ENCODE data around the gene TRAF3IP3.

The TRAF3IP3 gene

GRCh38 chr1:209723265-209723664 is 32.6 kb upstream of the TRAF3IP3 start:
- Histone ChIP-seq H3K9me3 (ENCODE audit: control insufficient read depth, low read length) (no peaks in the 10 kb centered on the region), H3K4me3 (ENCODE audit: low read length) (no peak overlapping the region), H3K36me3 (ENCODE audit: control insufficient read depth, insufficient read depth, low read length, severe bottlenecking) (no peaks in the 10 kb centered on the region), H3K9ac (ENCODE audit: low read length) (no peak overlapping the region), H3K27me3 (replicated peaks; ENCODE audit: control insufficient read depth, insufficient read depth, low read length) (no peaks in the 10 kb centered on the region), H3K4me1 (ENCODE audit: control insufficient read depth, insufficient read depth, low read length) (peaks cover 39% of the 10 kb centered on the region)
- no peak for DNase-seq (ENCODE audit: low read depth)

- Histone ChIP-seq H3K27me3 (replicated peaks; ENCODE audit: control insufficient read depth, insufficient read depth, low read length) (no peaks in the 10 kb centered on the region), H3K36me3 (ENCODE audit: control insufficient read depth, insufficient read depth, low read length, severe bottlenecking) (no peaks in the 10 kb centered on the region), H3K4me3 (ENCODE audit: low read length) (no peak overlapping the region), H3K4me1 (ENCODE audit: control insufficient read depth, insufficient read depth, low read length) (peaks cover 39% of the 10 kb centered on the region), H3K9ac (ENCODE audit: low read length) (peak overlapping the region; percentile 11), H3K9me3 (ENCODE audit: control insufficient read depth, low read length) (no peaks in the 10 kb centered on the region)
- no peak for DNase-seq (ENCODE audit: low read depth)
Measured at GRCh38 chr1:209723756-209724693, 31.8 kb upstream of the TRAF3IP3 start.

GRCh38 chr1:209727286-209727685 is 28.6 kb upstream of the TRAF3IP3 start:
- peaks cover 15% of the 10 kb centered on the region for H3K4me1 ChIP-seq (ENCODE audit: control insufficient read depth, insufficient read depth, low read length)
- no peak overlapping the region for H3K4me3 ChIP-seq (ENCODE audit: low read length)
- H3K9ac ChIP-seq (ENCODE audit: low read length): no peak overlapping the region
- DNase-seq (ENCODE audit: low read depth): no peak
- H3K9me3 ChIP-seq (ENCODE audit: control insufficient read depth, low read length): no peaks in the 10 kb centered on the region
- H3K27me3 ChIP-seq (replicated peaks; ENCODE audit: control insufficient read depth, insufficient read depth, low read length): no peaks in the 10 kb centered on the region
- no peaks in the 10 kb centered on the region for H3K36me3 ChIP-seq (ENCODE audit: control insufficient read depth, insufficient read depth, low read length, severe bottlenecking)

GRCh38 chr1:209727785-209728184 is 28.1 kb upstream of the TRAF3IP3 start:
- H3K36me3 ChIP-seq (ENCODE audit: control insufficient read depth, insufficient read depth, low read length, severe bottlenecking): no peaks in the 10 kb centered on the region
- H3K9ac ChIP-seq (ENCODE audit: low read length): no peak overlapping the region
- no peak for DNase-seq (ENCODE audit: low read depth)
- H3K27me3 ChIP-seq (replicated peaks; ENCODE audit: control insufficient read depth, insufficient read depth, low read length): no peaks in the 10 kb centered on the region
- H3K4me1 ChIP-seq (ENCODE audit: control insufficient read depth, insufficient read depth, low read length): peaks cover 16% of the 10 kb centered on the region
- H3K9me3 ChIP-seq (ENCODE audit: control insufficient read depth, low read length): no peaks in the 10 kb centered on the region
- no peak overlapping the region for H3K4me3 ChIP-seq (ENCODE audit: low read length)

- Histone ChIP-seq H3K9ac (ENCODE audit: low read length) (no peak overlapping the region), H3K27me3 (replicated peaks; ENCODE audit: control insufficient read depth, insufficient read depth, low read length) (no peaks in the 10 kb centered on the region)
- no peak for DNase-seq (ENCODE audit: low read depth)
Measured at GRCh38 chr1:209728466-209728865, 27.4 kb upstream of the TRAF3IP3 start.

GRCh38 chr1:209729436-209729835 is 26.4 kb upstream of the TRAF3IP3 start:
- Histone ChIP-seq H3K4me1 (ENCODE audit: control insufficient read depth, insufficient read depth, low read length) (peaks cover 17% of the 10 kb centered on the region), H3K36me3 (ENCODE audit: control insufficient read depth, insufficient read depth, low read length, severe bottlenecking) (no peaks in the 10 kb centered on the region), H3K9me3 (ENCODE audit: control insufficient read depth, low read length) (no peaks in the 10 kb centered on the region), H3K4me3 (ENCODE audit: low read length) (no peak overlapping the region), H3K9ac (ENCODE audit: low read length) (no peak overlapping the region), H3K27me3 (replicated peaks; ENCODE audit: control insufficient read depth, insufficient read depth, low read length) (no peaks in the 10 kb centered on the region)
- no peak for DNase-seq (ENCODE audit: low read depth)

More at GRCh38 chr1:209728466-209728865, 27.4 kb upstream of the TRAF3IP3 start:
- no peak overlapping the region for H3K4me3 ChIP-seq (ENCODE audit: low read length)
- no peaks in the 10 kb centered on the region for H3K9me3 ChIP-seq (ENCODE audit: control insufficient read depth, low read length)
- H3K4me1 ChIP-seq (ENCODE audit: control insufficient read depth, insufficient read depth, low read length): peaks cover 18% of the 10 kb centered on the region
- H3K36me3 ChIP-seq (ENCODE audit: control insufficient read depth, insufficient read depth, low read length, severe bottlenecking): no peaks in the 10 kb centered on the region

GRCh38 chr1:209732725-209733124 is 23.1 kb upstream of the TRAF3IP3 start:
- H3K9ac ChIP-seq (ENCODE audit: low read length): no peak overlapping the region
- H3K9me3 ChIP-seq (ENCODE audit: control insufficient read depth, low read length): no peaks in the 10 kb centered on the region
- no peaks in the 10 kb centered on the region for H3K36me3 ChIP-seq (ENCODE audit: control insufficient read depth, insufficient read depth, low read length, severe bottlenecking)
- peaks cover 32% of the 10 kb centered on the region for H3K4me1 ChIP-seq (ENCODE audit: control insufficient read depth, insufficient read depth, low read length)
- DNase-seq (ENCODE audit: low read depth): no peak
- no peaks in the 10 kb centered on the region for H3K27me3 ChIP-seq (replicated peaks; ENCODE audit: control insufficient read depth, insufficient read depth, low read length)
- peak overlapping the region; percentile 5 for H3K4me3 ChIP-seq (ENCODE audit: low read length)

- H3K36me3 ChIP-seq (ENCODE audit: control insufficient read depth, insufficient read depth, low read length, severe bottlenecking): no peaks in the 10 kb centered on the region
- H3K27me3 ChIP-seq (replicated peaks; ENCODE audit: control insufficient read depth, insufficient read depth, low read length): no peaks in the 10 kb centered on the region
- H3K4me1 ChIP-seq (ENCODE audit: control insufficient read depth, insufficient read depth, low read length): peaks cover 32% of the 10 kb centered on the region
- peak; percentile 15 for DNase-seq (ENCODE audit: low read depth)
- no peak overlapping the region for H3K9ac ChIP-seq (ENCODE audit: low read length)
- no peaks in the 10 kb centered on the region for H3K9me3 ChIP-seq (ENCODE audit: control insufficient read depth, low read length)
- peak overlapping the region; percentile 5 for H3K4me3 ChIP-seq (ENCODE audit: low read length)
Measured at GRCh38 chr1:209733409-209734192, 22.3 kb upstream of the TRAF3IP3 start.

GRCh38 chr1:209736490-209737117 is 19.2 kb upstream of the TRAF3IP3 start:
- no peaks in the 10 kb centered on the region for H3K27me3 ChIP-seq (replicated peaks; ENCODE audit: control insufficient read depth, insufficient read depth, low read length)
- DNase-seq (ENCODE audit: low read depth): no peak
- no peaks in the 10 kb centered on the region for H3K36me3 ChIP-seq (ENCODE audit: control insufficient read depth, insufficient read depth, low read length, severe bottlenecking)
- H3K9me3 ChIP-seq (ENCODE audit: control insufficient read depth, low read length): no peaks in the 10 kb centered on the region
- H3K9ac ChIP-seq (ENCODE audit: low read length): no peak overlapping the region
- peaks cover 32% of the 10 kb centered on the region for H3K4me1 ChIP-seq (ENCODE audit: control insufficient read depth, insufficient read depth, low read length)
- H3K4me3 ChIP-seq (ENCODE audit: low read length): no peak overlapping the region

- H3K27me3 ChIP-seq (replicated peaks; ENCODE audit: control insufficient read depth, insufficient read depth, low read length): no peaks in the 10 kb centered on the region
- no peaks in the 10 kb centered on the region for H3K36me3 ChIP-seq (ENCODE audit: control insufficient read depth, insufficient read depth, low read length, severe bottlenecking)
- no peak for DNase-seq (ENCODE audit: low read depth)
Measured at GRCh38 chr1:209737118-209737505, 18.7 kb upstream of the TRAF3IP3 start.

GRCh38 chr1:209738270-209738669 is 17.6 kb upstream of the TRAF3IP3 start:
- Histone ChIP-seq H3K9me3 (ENCODE audit: control insufficient read depth, low read length) (no peaks in the 10 kb centered on the region), H3K27me3 (replicated peaks; ENCODE audit: control insufficient read depth, insufficient read depth, low read length) (no peaks in the 10 kb centered on the region), H3K4me1 (ENCODE audit: control insufficient read depth, insufficient read depth, low read length) (peaks cover 40% of the 10 kb centered on the region), H3K36me3 (ENCODE audit: control insufficient read depth, insufficient read depth, low read length, severe bottlenecking) (no peaks in the 10 kb centered on the region), H3K4me3 (ENCODE audit: low read length) (no peak overlapping the region), H3K9ac (ENCODE audit: low read length) (no peak overlapping the region)
- no peak for DNase-seq (ENCODE audit: low read depth)

More at GRCh38 chr1:209737118-209737505, 18.7 kb upstream of the TRAF3IP3 start:
- Histone ChIP-seq H3K4me3 (ENCODE audit: low read length) (no peak overlapping the region), H3K9me3 (ENCODE audit: control insufficient read depth, low read length) (no peaks in the 10 kb centered on the region), H3K4me1 (ENCODE audit: control insufficient read depth, insufficient read depth, low read length) (peaks cover 37% of the 10 kb centered on the region), H3K9ac (ENCODE audit: low read length) (no peak overlapping the region)
